Measurements from ENCODE around the gene SHC2. TPM values are rescaled to one million over a fixed set of nuclear protein-coding genes. Genes with fewer than 3 reads are reported as not detected.
A peak's percentile ranks its signal among the peaks of the same experiment; 100 is the strongest.

SHC2 gene
- total and polyA plus RNA-seq, 2 of the 8 experiments (the other 6 are each of a cell fraction or from before 2014, with no cell fraction given), result 4.4 to 7.3 TPM

DNA sequence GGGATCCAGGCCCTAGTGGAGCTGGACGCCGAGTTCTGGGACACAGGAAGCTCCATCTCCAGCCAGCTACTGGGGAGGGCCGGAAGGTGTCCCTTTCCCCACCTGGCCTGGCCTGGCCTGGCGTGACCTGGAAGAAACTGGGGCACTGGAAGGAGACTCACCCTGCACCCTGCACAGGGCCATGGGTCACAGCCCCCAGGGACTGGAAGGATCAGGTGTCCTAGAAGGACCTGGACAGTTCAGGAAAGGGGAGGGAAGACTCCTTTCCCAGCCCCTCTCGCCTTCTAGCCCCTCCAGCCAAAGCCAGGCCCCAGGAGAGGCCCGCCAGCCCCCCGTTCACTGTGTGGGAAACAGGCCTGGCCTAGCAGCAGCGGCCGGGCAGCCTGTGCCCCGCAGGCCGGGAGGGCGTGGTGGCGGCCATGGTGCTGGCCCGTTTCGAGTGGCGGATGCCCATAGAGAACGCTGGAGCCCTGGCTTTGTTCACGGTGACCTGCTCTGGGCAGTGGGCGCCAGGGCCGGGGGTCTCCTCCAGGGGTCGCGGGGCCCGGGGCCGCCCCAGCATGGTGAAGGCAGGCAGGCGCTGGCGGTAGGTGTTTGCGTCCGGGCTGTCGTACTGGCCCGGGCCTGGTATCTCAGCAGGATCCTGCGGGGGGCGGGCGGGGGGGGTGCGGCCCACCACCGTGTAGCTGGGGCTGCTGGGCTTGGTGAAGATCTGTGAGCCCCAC lies 2.8 kb upstream of the SHC2 start:
- Histone ChIP-seq H2BK20ac (ENCODE audit: low read length) (no peak overlapping the region), H4K20me1 (replicated peaks in 1 of 2; ENCODE audit: control insufficient read depth in 1 of 2, insufficient read depth in 2 of 2, low read length in 2 of 2) (peaks cover 0 to 6% of the 10 kb centered on the region in 2 experiments), H4K5ac (ENCODE audit: insufficient read length, low read depth, low read length) (no peak overlapping the region), H3K4me3 (ENCODE audit: extremely low read depth in 1 of 4, insufficient read depth in 2 of 4, low read depth in 3 of 4, low read length in 4 of 4) (no peak overlapping the region), H4K91ac (replicated peaks; ENCODE audit: insufficient read length, low read length) (no peak overlapping the region), H3K27me3 (replicated peaks in 1 of 4; ENCODE audit: control insufficient read depth in 3 of 4, extremely low read depth in 1 of 4, insufficient read depth in 3 of 4, low read length in 3 of 4) (peaks cover 7 to 32% (median 27%) of the 10 kb centered on the region in 4 experiments), H3K4me1 (replicated peaks in 1 of 4; ENCODE audit: control insufficient read depth in 3 of 4, insufficient read depth in 4 of 4, low read length in 3 of 4) (peaks cover 1 to 10% (median 2%) of the 10 kb centered on the region in 4 experiments; a peak in 3 of 7 replicates), H3K4ac (replicated peaks; ENCODE audit: insufficient read length, low read depth, low read length) (no peak overlapping the region), H2BK15ac (ENCODE audit: low read length) (0 out of 2 replicates have a peak overlapping the region, but pooled peaks have one; percentile 16), H3K4me2 (ENCODE audit: insufficient read depth in 1 of 2, low read depth in 2 of 2, low read length in 2 of 2) (no peak overlapping the region), H3K27ac (ENCODE audit: low read depth, low read length) (no peak overlapping the region), H3K9ac (replicated peaks in 1 of 4; ENCODE audit: extremely low read depth in 1 of 4, low read depth in 3 of 4, low read length in 3 of 4) (no peak overlapping the region), H3K14ac (ENCODE audit: insufficient read length) (no peak overlapping the region), H3K9me3 (ENCODE audit: insufficient read depth in 2 of 2, low read depth in 1 of 2, low read length in 1 of 2) (no peaks in the 10 kb centered on the region), H2AFZ (ENCODE audit: low read length) (no peak overlapping the region), H3K56ac (replicated peaks; ENCODE audit: insufficient read length, low read depth, low read length) (no peak overlapping the region), H2BK5ac (ENCODE audit: low read depth, low read length) (no peak overlapping the region), H3K36me3 (ENCODE audit: control insufficient read depth in 2 of 4, insufficient read depth in 4 of 4, low read length in 3 of 4) (no peaks in the 10 kb centered on the region), H2BK12ac (ENCODE audit: low read depth, low read length) (no peak overlapping the region), H3K23me2 (ENCODE audit: low read depth, low read length) (peaks cover 31% of the 10 kb centered on the region; the same call in 1 of the 2 replicates), H2BK120ac (replicated peaks; ENCODE audit: low read depth, low read length) (no peak overlapping the region), H3K23ac (ENCODE audit: insufficient read length) (no peak overlapping the region), H2AK5ac (ENCODE audit: low read depth, low read length) (no peak overlapping the region), H3K79me1 (ENCODE audit: low read depth, low read length) (no peaks in the 10 kb centered on the region), H3K18ac (ENCODE audit: extremely low read depth, low read length) (no peak overlapping the region), H3K79me2 (ENCODE audit: control insufficient read depth in 1 of 2, insufficient read depth in 2 of 2, low read length in 2 of 2) (no peaks in the 10 kb centered on the region), H4K8ac (ENCODE audit: extremely low read depth, insufficient read depth, low read length) (no peak overlapping the region)
- FAIRE-seq (no peak), DNase-seq (ENCODE audit: low read depth in 1 of 2, low spot score in 2 of 2) (no peak)
- 88% methylated on average over 20 of the region's 35 CpGs; no CpG with 5 or more reads in 1 of the 2 experiments for WGBS, 2 experiments (ENCODE audit: extremely low coverage in 1 of 2, insufficient coverage in 1 of 2, insufficient read length in 1 of 2, insufficient replicate concordance in 2 of 2, low coverage in 1 of 2, low lambda C conversion rate in 2 of 2, missing lambda C conversion rate in 1 of 2)
- ChIA-PET CTCF (ENCODE audit: partially characterized antibody) (interaction anchor here (0.6 to 2.4 kb wide), 6 partner anchors 22 to 121 kb away, joined by 3 to 8 read pairs (median 3); no protein-coding TSS in a partner anchor), POLR2A (ENCODE audit: partially characterized antibody) (interaction anchor here (2.4 kb wide), 1 partner anchor 24 kb away, joined by 9 read pairs; no protein-coding TSS in a partner anchor)
- TF ChIP-seq EGR1 (IDR thresholded peaks at IDR 0.05; ENCODE audit: borderline replicate concordance, low read depth, low read length) (no peak), MAX (IDR thresholded peaks at IDR 0.05) (no peak), POLR2A (IDR thresholded peaks at IDR 0.05; ENCODE audit: control extremely low read depth in 1 of 2, low read depth in 2 of 2, low read length in 2 of 2) (no peak), EP300 (IDR thresholded peaks at IDR 0.05; ENCODE audit: borderline replicate concordance in 1 of 2, low read depth in 2 of 2, low read length in 2 of 2) (no peak)

All from H1 (cell line).